ENCODE results near the gene SCP2D1.

The SCP2D1 gene

DNA sequence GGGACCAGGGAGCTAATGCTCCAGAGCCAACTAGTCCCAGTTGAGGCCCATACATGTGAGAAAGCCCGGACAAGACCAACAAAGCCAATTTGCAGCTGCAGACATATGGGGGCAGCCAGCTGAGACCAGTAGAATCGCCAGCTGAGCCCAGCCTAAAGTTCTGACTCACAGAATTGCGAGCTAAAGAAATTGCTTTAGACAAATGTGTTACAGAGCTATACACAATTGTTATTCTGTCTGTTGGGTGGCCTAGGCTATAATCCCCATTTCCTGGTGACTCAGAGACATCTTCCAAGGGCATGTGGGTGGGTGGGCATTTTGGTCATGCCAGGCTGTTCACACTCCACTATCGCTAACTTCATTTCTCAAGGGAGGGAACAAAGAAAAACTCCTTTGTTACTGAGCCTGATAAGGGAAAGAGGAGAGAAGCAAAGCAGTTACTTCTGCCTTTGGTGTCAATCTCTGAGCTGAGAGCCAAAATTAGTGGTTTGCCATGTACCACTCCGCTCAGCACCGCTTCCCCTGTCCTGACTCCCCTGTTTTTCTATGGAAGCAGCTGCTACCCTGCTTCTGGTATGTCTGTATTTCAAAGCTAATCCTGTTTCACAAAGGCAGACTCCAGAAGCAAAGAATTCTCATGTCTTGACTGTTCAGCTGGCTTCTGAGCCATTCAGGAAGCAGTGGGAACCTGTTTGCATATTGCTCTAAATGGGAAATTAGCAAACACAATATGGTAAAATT lies 26.1 kb downstream of the SCP2D1 start:
- DNase-seq (ENCODE audit: low spot score), result no peak
- TF ChIP-seq, protein P1, sequence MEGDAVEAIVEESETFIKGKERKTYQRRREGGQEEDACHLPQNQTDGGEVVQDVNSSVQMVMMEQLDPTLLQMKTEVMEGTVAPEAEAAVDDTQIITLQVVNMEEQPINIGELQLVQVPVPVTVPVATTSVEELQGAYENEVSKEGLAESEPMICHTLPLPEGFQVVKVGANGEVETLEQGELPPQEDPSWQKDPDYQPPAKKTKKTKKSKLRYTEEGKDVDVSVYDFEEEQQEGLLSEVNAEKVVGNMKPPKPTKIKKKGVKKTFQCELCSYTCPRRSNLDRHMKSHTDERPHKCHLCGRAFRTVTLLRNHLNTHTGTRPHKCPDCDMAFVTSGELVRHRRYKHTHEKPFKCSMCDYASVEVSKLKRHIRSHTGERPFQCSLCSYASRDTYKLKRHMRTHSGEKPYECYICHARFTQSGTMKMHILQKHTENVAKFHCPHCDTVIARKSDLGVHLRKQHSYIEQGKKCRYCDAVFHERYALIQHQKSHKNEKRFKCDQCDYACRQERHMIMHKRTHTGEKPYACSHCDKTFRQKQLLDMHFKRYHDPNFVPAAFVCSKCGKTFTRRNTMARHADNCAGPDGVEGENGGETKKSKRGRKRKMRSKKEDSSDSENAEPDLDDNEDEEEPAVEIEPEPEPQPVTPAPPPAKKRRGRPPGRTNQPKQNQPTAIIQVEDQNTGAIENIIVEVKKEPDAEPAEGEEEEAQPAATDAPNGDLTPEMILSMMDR (IDR thresholded peaks at IDR 0.05; ENCODE audit: extremely low read depth, missing control alignments), result no peak

DNA sequence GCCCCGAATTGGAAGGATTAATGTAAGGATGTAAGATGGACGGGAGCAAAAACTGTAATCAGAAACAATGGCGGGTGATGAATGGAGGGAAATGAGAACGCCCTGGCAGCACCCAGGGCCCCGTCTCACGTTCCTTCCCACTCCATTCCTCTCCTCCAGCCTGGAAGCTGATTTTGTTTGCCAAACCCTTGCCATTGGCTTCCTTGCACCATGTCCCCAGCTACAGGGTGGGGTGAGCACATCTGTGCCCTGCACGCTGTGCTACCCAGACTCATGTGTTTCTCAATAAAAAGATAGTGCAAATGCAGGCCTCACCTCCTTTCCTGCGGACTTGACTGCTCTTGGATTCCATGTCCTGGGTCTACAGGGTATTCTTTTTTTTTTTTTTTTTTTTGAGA lies 26.7 kb downstream of the SCP2D1 start:
- no peak for DNase-seq (ENCODE audit: low spot score)
- TF ChIP-seq, protein P1 (IDR thresholded peaks at IDR 0.05; ENCODE audit: extremely low read depth, missing control alignments), result no peak

DNA sequence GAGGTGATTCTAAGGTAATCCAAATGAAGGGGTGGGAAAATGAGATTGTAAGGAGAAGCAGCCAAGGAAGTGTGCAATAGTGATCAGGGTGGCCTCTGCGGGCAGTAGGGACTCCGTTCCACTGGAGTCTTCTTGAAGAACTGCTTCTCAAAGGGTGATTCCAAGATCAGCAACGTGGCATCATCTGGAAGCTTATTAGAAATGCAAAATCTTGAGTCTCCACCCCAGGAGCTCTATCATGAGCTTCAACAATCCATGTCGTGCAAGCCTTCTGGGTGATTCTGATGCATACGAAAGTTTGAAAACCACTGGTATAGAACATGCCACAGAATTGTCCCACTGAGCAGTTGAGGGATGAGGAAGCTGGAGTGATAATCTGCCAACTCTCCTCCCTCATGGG lies 31.4 kb downstream of the SCP2D1 start:
- TF ChIP-seq, protein P1 (IDR thresholded peaks at IDR 0.05; ENCODE audit: extremely low read depth, missing control alignments), result no peak
- no peak for DNase-seq (ENCODE audit: low spot score)

DNA sequence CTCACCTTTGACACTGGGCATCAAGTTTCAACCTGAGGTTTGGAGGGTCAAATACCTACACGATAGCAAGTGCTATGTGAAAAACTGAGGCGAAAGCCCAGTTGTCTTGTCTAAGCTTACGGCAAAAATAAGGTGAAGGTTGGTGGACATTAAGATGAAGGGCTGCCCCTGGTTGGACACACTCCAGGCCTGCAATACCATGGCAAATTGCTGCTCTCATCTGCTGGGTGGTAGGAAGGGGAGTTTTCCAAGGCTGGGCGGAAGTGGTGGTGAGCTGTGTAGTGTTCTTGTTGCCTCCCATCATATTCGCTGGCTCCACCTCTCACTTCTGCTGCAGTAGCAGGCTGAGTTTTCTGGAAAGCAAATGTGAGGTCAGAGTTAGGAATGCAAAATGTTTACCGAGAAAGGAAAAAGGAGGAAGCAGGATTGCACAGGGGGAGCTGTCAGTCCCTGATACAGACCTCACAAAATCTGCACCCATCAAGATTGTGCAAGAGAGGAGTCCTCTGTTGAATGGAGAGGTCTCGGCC lies 33.7 kb downstream of the SCP2D1 start:
- no peak for DNase-seq (ENCODE audit: low spot score)
- TF ChIP-seq, protein P1 (IDR thresholded peaks at IDR 0.05; ENCODE audit: extremely low read depth, missing control alignments), result no peak

DNA sequence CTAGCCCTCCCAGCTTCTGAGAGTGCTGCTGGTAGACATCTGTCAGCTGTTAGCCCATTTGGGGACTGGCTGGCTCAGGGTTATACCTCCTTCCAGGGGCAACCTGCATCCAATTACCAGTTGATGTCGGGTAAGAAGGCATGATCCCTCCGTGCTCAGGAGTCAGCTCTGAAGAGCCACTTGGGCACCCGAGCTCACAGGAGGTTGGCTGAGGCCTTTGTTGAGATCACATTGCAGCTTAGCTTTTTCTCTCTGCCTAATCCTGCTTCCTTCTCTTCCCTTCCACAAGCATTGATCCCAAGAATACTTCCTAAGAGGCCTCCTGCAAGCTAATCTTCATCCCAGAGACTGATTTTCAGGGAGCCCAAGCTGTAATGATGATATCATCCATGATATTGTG lies 35.5 kb downstream of the SCP2D1 start:
- DNase-seq (ENCODE audit: low spot score), result no peak
- TF ChIP-seq, protein P1 (IDR thresholded peaks at IDR 0.05; ENCODE audit: extremely low read depth, missing control alignments), result no peak

DNA sequence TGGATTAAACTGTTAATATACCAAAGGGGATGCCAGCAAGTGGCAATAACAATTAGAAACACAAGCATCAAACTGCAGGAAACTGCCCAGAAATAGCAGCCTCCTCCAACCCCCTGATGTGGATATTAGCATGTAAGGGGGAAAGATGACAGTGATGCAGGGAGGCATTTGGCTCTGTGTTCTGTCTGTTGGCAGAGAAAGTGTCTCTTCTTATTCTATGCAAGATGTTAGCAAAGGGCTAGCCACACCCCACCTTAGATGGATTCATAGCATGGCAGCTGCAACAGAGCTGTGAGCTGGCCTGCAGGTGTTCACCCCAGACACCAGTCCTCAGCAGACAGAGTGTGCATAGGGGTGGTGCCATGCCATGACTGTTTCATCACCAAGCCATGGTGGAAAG lies 38.0 kb downstream of the SCP2D1 start:
- no peak for DNase-seq (ENCODE audit: low spot score)
- TF ChIP-seq, protein P1 (IDR thresholded peaks at IDR 0.05; ENCODE audit: extremely low read depth, missing control alignments), result no peak

DNA sequence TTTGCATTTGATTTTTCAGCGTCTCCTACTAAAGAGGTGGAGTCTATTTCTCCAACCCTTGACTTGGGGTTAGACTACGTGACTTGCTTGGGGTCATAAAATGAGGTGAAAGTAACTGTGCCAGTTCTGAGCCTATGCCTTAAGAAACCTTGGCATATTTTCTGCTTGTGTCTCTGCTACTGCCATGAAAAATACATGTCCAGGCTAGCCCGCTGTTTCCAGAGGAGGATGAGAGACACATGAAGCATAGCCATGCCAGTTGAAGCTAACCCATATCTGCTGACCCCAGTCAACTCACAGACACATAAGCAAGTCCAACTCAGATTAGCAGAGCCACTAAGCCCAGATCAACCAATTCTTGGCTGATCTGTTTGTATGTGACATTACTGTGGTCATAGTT lies 38.7 kb downstream of the SCP2D1 start:
- TF ChIP-seq, protein P1 (IDR thresholded peaks at IDR 0.05; ENCODE audit: extremely low read depth, missing control alignments), result no peak
- no peak for DNase-seq (ENCODE audit: low spot score)

All from GM20000 (cell line).